Karpas-422 (cell line): ENCODE results near the gene CHMP4B. TPM values are rescaled to one million over a fixed set of nuclear protein-coding genes. Genes with fewer than 3 reads are reported as not detected.

Experiments used
- DNase-seq: peaks from one replicate; pipeline ENCODE4 v3.0.0-alpha.2; 2015
- H2AFZ ChIP-seq: fragments of 200-600 bp; sonication (generic); 2 replicates; pipeline ENCODE4 v1.6.1; 2014; ENCODE audit warnings: antibody characterized with exemption, low read length, mixed read lengths
- H3K27ac ChIP-seq: fragments of 200-600 bp; sonication (generic); 2 replicates; pipeline ENCODE4 v1.5.1; 2014; ENCODE audit warnings: mild to moderate bottlenecking, low read length, moderate library complexity
- H3K27me3 ChIP-seq: fragments of 200-600 bp; sonication (generic); 2 replicates; pipeline ENCODE4 v1.6.1; 2014; ENCODE audit warnings: low read length, mixed read lengths
- H3K36me3 ChIP-seq: fragments of 200-600 bp; sonication (generic); 2 replicates; pipeline ENCODE4 v1.6.1; 2014; ENCODE audit warnings: low read length, mixed read lengths; ENCODE audit not compliant: insufficient read depth
- H3K4me1 ChIP-seq: fragments of 200-600 bp; sonication (generic); 2 replicates; pipeline ENCODE4 v1.6.1; 2014; ENCODE audit warnings: mild to moderate bottlenecking, low read length, mixed read lengths
- H3K4me2 ChIP-seq: fragments of 200-600 bp; sonication (generic); 2 replicates; pipeline ENCODE4 v1.6.1; 2014; ENCODE audit warnings: low read length, low read depth, mild to moderate bottlenecking; ENCODE audit not compliant: poor library complexity, severe bottlenecking
- H3K4me3 ChIP-seq: fragments of 200-600 bp; sonication (generic); 2 replicates; pipeline ENCODE4 v1.5.1; 2014; ENCODE audit warnings: mild to moderate bottlenecking, antibody characterized with exemption, low read length, mixed read lengths
- H3K79me2 ChIP-seq: fragments of 200-600 bp; sonication (generic); 2 replicates; pipeline ENCODE4 v1.6.1; 2014; ENCODE audit warnings: mild to moderate bottlenecking, low read length, mixed read lengths
- H3K9ac ChIP-seq: fragments of 200-600 bp; sonication (generic); 2 replicates; pipeline ENCODE4 v1.6.0; 2014; ENCODE audit warnings: low read length
- H3K9me2 ChIP-seq: fragments of 200-600 bp; sonication (generic), shearing (Covaris generic); replicated peaks from 2 replicates; pipeline ENCODE4 v1.6.0; 2014; ENCODE audit warnings: mild to moderate bottlenecking, low read length, moderate library complexity; ENCODE audit not compliant: insufficient read depth
- H3K9me3 ChIP-seq: fragments of 300-700, 200-600 bp; sonication (generic); 2 replicates; pipeline ENCODE4 v1.6.1; 2014; ENCODE audit warnings: low read length, mixed read lengths
- H4K20me1 ChIP-seq: fragments of 200-600 bp; sonication (generic); 2 replicates; pipeline ENCODE4 v1.6.1; 2014; ENCODE audit warnings: mild to moderate bottlenecking, antibody characterized with exemption, low read length, low read depth; ENCODE audit not compliant: insufficient read depth
- total RNA-seq: library from RNA; depleted of rRNA; stranded (reverse); fragments of >200 nt; shearing (Covaris generic); gene quantifications from 2 replicates; pipeline ENCODE4 v1.2.3, GENCODE V29; 2014; ENCODE audit warnings: low replicate concordance

The CHMP4B gene
- total RNA-seq, 1 experiment from 2014 or later = 33.8 TPM

GRCh38 chr20:33784225-33784624, 26.9 kb upstream of the CHMP4B start:
- Histone ChIP-seq H3K27ac (no peak overlapping the region), H3K9me3 (no peaks in the 10 kb centered on the region), H3K4me1 (peaks cover 16% of the 10 kb centered on the region), H4K20me1 (no peaks in the 10 kb centered on the region), H2AFZ (no peak overlapping the region), H3K4me2 (no peak overlapping the region), H3K36me3 (no peaks in the 10 kb centered on the region), H3K79me2 (no peaks in the 10 kb centered on the region), H3K9me2 (no peaks in the 10 kb centered on the region), H3K4me3 (no peak overlapping the region), H3K27me3 (no peaks in the 10 kb centered on the region), H3K9ac (no peak overlapping the region)
- DNase-seq = no peak

- Histone ChIP-seq H3K4me1 (peaks cover 9% of the 10 kb centered on the region), H3K4me3 (no peak overlapping the region), H3K79me2 (no peaks in the 10 kb centered on the region), H3K9me2 (no peaks in the 10 kb centered on the region), H2AFZ (no peak overlapping the region), H3K9me3 (no peaks in the 10 kb centered on the region), H4K20me1 (no peaks in the 10 kb centered on the region), H3K36me3 (no peaks in the 10 kb centered on the region), H3K4me2 (no peak overlapping the region), H3K27ac (no peak overlapping the region), H3K27me3 (no peaks in the 10 kb centered on the region), H3K9ac (no peak overlapping the region)
- DNase-seq = no peak
Observed at GRCh38 chr20:33785503-33785902, 25.6 kb upstream of the CHMP4B start.

- no peak overlapping the region for H3K4me3 ChIP-seq
- no peaks in the 10 kb centered on the region for H3K79me2 ChIP-seq
- DNase-seq = no peak
- no peaks in the 10 kb centered on the region for H3K9me2 ChIP-seq
- peaks cover 9% of the 10 kb centered on the region for H3K4me1 ChIP-seq
- no peak overlapping the region for H3K27ac ChIP-seq
- no peaks in the 10 kb centered on the region for H3K9me3 ChIP-seq
- no peaks in the 10 kb centered on the region for H3K36me3 ChIP-seq
- no peak overlapping the region for H3K9ac ChIP-seq
- no peak overlapping the region for H3K4me2 ChIP-seq
- peak overlapping the region; percentile 74; the same call in 1 of the 2 replicates for H2AFZ ChIP-seq
- no peaks in the 10 kb centered on the region for H3K27me3 ChIP-seq
- H4K20me1 ChIP-seq = no peaks in the 10 kb centered on the region
Observed at GRCh38 chr20:33787253-33787891, 23.8 kb upstream of the CHMP4B start.

GRCh38 chr20:33788351-33789049, 22.6 kb upstream of the CHMP4B start:
- Histone ChIP-seq H3K4me1 (peaks cover 9% of the 10 kb centered on the region), H2AFZ (no peak overlapping the region), H3K9ac (no peak overlapping the region), H3K4me2 (no peak overlapping the region), H3K4me3 (no peak overlapping the region), H3K36me3 (no peaks in the 10 kb centered on the region), H3K27me3 (no peaks in the 10 kb centered on the region), H3K9me3 (no peaks in the 10 kb centered on the region), H4K20me1 (no peaks in the 10 kb centered on the region), H3K27ac (no peak overlapping the region), H3K9me2 (no peaks in the 10 kb centered on the region), H3K79me2 (no peaks in the 10 kb centered on the region)
- no peak for DNase-seq

GRCh38 chr20:33789109-33789857, 21.9 kb upstream of the CHMP4B start:
- no peak overlapping the region for H3K4me3 ChIP-seq
- no peaks in the 10 kb centered on the region for H3K9me3 ChIP-seq
- H3K9ac ChIP-seq = no peak overlapping the region
- H2AFZ ChIP-seq = no peak overlapping the region
- H3K27ac ChIP-seq = no peak overlapping the region
- H3K27me3 ChIP-seq = no peaks in the 10 kb centered on the region
- peaks cover 9% of the 10 kb centered on the region for H3K4me1 ChIP-seq
- no peak for DNase-seq
- H3K9me2 ChIP-seq = no peaks in the 10 kb centered on the region
- no peaks in the 10 kb centered on the region for H3K36me3 ChIP-seq
- H4K20me1 ChIP-seq = no peaks in the 10 kb centered on the region
- H3K79me2 ChIP-seq = no peaks in the 10 kb centered on the region
- no peak overlapping the region for H3K4me2 ChIP-seq

- no peaks in the 10 kb centered on the region for H3K36me3 ChIP-seq
- H3K9me3 ChIP-seq = no peaks in the 10 kb centered on the region
- no peak overlapping the region for H3K27ac ChIP-seq
- H4K20me1 ChIP-seq = no peaks in the 10 kb centered on the region
- no peak overlapping the region for H3K4me2 ChIP-seq
- H3K27me3 ChIP-seq = no peaks in the 10 kb centered on the region
- no peak overlapping the region for H3K4me3 ChIP-seq
- H3K79me2 ChIP-seq = no peaks in the 10 kb centered on the region
- no peak overlapping the region for H2AFZ ChIP-seq
- H3K4me1 ChIP-seq = peaks cover 9% of the 10 kb centered on the region
- no peak overlapping the region for H3K9ac ChIP-seq
- no peaks in the 10 kb centered on the region for H3K9me2 ChIP-seq
- no peak for DNase-seq
Observed at GRCh38 chr20:33789858-33790182, 21.3 kb upstream of the CHMP4B start.

GRCh38 chr20:33790566-33790965, 20.6 kb upstream of the CHMP4B start:
- H3K27ac ChIP-seq = no peak overlapping the region
- no peaks in the 10 kb centered on the region for H3K36me3 ChIP-seq
- H3K9me3 ChIP-seq = no peaks in the 10 kb centered on the region
- H2AFZ ChIP-seq = no peak overlapping the region
- no peak overlapping the region for H3K4me3 ChIP-seq
- H3K79me2 ChIP-seq = no peaks in the 10 kb centered on the region
- H3K9ac ChIP-seq = no peak overlapping the region
- no peaks in the 10 kb centered on the region for H3K9me2 ChIP-seq
- H3K4me1 ChIP-seq = peaks cover 3% of the 10 kb centered on the region
- H4K20me1 ChIP-seq = no peaks in the 10 kb centered on the region
- no peak for DNase-seq
- H3K4me2 ChIP-seq = no peak overlapping the region
- no peaks in the 10 kb centered on the region for H3K27me3 ChIP-seq

GRCh38 chr20:33791021-33791420, 20.1 kb upstream of the CHMP4B start:
- no peaks in the 10 kb centered on the region for H3K36me3 ChIP-seq
- no peak overlapping the region for H3K4me3 ChIP-seq
- H3K79me2 ChIP-seq = no peaks in the 10 kb centered on the region
- H3K4me1 ChIP-seq = no peaks in the 10 kb centered on the region
- no peaks in the 10 kb centered on the region for H3K9me2 ChIP-seq
- H3K27me3 ChIP-seq = no peaks in the 10 kb centered on the region
- DNase-seq = no peak
- no peak overlapping the region for H3K27ac ChIP-seq
- H4K20me1 ChIP-seq = no peaks in the 10 kb centered on the region
- no peaks in the 10 kb centered on the region for H3K9me3 ChIP-seq
- no peak overlapping the region for H2AFZ ChIP-seq
- no peak overlapping the region for H3K4me2 ChIP-seq
- H3K9ac ChIP-seq = no peak overlapping the region
